ENCODE measurements around the gene RHOXF2. TPM values are rescaled to one million over a fixed set of nuclear protein-coding genes. Genes with fewer than 3 reads are reported as not detected.
A peak's percentile ranks its signal among the peaks of the same experiment; 100 is the strongest.

Gene RHOXF2
- total RNA-seq, 1 experiment from 2014 or later, result not detected

DNA sequence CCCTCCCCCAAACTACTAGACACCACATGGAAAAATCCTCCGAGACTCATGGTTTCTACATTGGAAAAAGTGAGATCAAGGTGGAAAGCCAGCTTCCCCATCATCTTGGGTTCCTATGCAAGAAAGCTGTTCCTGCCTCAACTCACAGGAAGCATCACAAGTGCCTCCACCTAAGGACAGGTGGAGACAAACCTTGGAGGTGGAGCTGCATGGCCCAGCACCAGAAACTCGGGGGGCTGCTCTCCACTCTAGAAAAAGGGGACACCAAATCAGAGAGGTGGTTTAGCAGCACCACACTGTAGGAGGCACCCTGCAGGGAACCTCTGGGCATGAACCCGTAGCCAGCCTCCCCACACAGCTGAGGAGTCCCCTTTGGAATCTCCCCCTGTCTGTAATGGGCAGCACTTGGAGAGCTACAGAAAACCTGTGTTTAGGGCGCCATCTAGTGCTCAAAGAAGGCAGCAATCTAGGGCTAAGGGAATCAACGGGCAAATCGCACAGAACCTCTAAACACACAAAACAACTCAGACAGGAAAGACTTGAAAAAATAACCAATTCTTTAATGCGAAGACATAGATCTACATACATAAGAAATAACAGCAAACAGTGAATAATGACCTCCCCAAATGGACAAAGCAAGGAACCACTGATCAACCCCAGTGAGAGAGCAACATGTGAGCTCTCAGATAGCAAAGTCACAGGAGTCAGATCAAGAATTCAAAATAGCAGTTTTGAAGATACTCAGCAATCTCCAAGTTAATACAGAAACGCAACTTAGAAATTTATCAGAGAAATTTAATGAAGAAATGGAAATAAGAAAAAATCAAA, 55.2 kb downstream of the RHOXF2 start:
- Histone ChIP-seq H4K20me1 (ENCODE audit: control insufficient read depth, insufficient read depth, insufficient read length) (no peaks in the 10 kb centered on the region), H2AK5ac (ENCODE audit: insufficient read length, low read length) (no peak overlapping the region), H3K14ac (ENCODE audit: insufficient read depth, low read length) (no peak overlapping the region), H2AFZ (ENCODE audit: low read length) (no peak overlapping the region), H4K5ac (ENCODE audit: insufficient read length, low read depth, low read length) (no peak overlapping the region), H2BK12ac (ENCODE audit: insufficient read length, low read depth, low read length) (no peak overlapping the region), H3K9me3 (ENCODE audit: control insufficient read depth, low read depth, low read length) (peaks cover 17% of the 10 kb centered on the region), H3K56ac (ENCODE audit: insufficient read length, low read depth, low read length) (no peak overlapping the region), H3K9ac (ENCODE audit: extremely low read depth, insufficient read length, low read length) (no peak overlapping the region), H3K18ac (ENCODE audit: insufficient read length, low read depth, low read length) (no peak overlapping the region), H3K4ac (ENCODE audit: low read depth, low read length) (no peak overlapping the region), H2BK20ac (ENCODE audit: low read depth, low read length, poor library complexity, severe bottlenecking) (no peak overlapping the region), H3K79me1 (ENCODE audit: insufficient read depth, low read depth, low read length, poor library complexity, severe bottlenecking) (no peaks in the 10 kb centered on the region), H3T11ph (ENCODE audit: low read length) (no peak overlapping the region), H2BK5ac (ENCODE audit: insufficient read length, low read length) (no peak overlapping the region), H4K91ac (ENCODE audit: insufficient read length, low read depth, low read length) (no peak overlapping the region), H3K79me2 (ENCODE audit: insufficient read depth, low read length) (no peaks in the 10 kb centered on the region; the same call in 1 of the 2 replicates), H3K27me3 (ENCODE audit: insufficient read depth, low read length) (no peaks in the 10 kb centered on the region), H3K27ac (ENCODE audit: insufficient read length, low read depth, low read length) (no peak overlapping the region), H3K23me2 (ENCODE audit: insufficient read length, low read depth, low read length, poor library complexity, severe bottlenecking) (no peaks in the 10 kb centered on the region), H4K8ac (replicated peaks; ENCODE audit: insufficient read length, low read depth, low read length) (no peak overlapping the region), H3K23ac (ENCODE audit: insufficient read length, low read depth, low read length) (no peak overlapping the region), H3K4me2 (ENCODE audit: insufficient read depth, insufficient read length, low read length) (no peak overlapping the region), H2BK120ac (ENCODE audit: low read depth, low read length, poor library complexity, severe bottlenecking) (no peak overlapping the region), H3K4me1 (ENCODE audit: insufficient read depth, low read length) (no peaks in the 10 kb centered on the region), H2BK15ac (ENCODE audit: low read depth, low read length) (no peak overlapping the region)
- Mint-ChIP-seq H3K36me3 (ENCODE audit: insufficient read depth in 1 of 3, low read depth in 3 of 3) (peaks cover 0 to 2% (median 2%) of the 10 kb centered on the region in 3 experiments; a peak in 3 of 7 replicates), H3K4me1 (no peaks in the 10 kb centered on the region), H3K27ac (no peak overlapping the region), H3K27me3 (ENCODE audit: low read depth) (peaks cover 2% of the 10 kb centered on the region; the same call in 1 of the 2 replicates), H3K9me3 (peaks cover 64 to 81% of the 10 kb centered on the region in 2 experiments), H3K4me3 (no peak overlapping the region)
- WGBS (ENCODE audit: extremely low coverage, insufficient read length, low lambda C conversion rate), result no CpG with 5 or more reads among the region's 8 CpGs
- TF ChIP-seq, protein P1, sequence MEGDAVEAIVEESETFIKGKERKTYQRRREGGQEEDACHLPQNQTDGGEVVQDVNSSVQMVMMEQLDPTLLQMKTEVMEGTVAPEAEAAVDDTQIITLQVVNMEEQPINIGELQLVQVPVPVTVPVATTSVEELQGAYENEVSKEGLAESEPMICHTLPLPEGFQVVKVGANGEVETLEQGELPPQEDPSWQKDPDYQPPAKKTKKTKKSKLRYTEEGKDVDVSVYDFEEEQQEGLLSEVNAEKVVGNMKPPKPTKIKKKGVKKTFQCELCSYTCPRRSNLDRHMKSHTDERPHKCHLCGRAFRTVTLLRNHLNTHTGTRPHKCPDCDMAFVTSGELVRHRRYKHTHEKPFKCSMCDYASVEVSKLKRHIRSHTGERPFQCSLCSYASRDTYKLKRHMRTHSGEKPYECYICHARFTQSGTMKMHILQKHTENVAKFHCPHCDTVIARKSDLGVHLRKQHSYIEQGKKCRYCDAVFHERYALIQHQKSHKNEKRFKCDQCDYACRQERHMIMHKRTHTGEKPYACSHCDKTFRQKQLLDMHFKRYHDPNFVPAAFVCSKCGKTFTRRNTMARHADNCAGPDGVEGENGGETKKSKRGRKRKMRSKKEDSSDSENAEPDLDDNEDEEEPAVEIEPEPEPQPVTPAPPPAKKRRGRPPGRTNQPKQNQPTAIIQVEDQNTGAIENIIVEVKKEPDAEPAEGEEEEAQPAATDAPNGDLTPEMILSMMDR (conservative IDR thresholded peaks at IDR 0.05), result peak; percentile 76
- DNase-seq, result peak; percentile 69

Other genes starting within 250 kb of the RHOXF2 start
- gene NKAP, start 214.9 kb upstream of the RHOXF2 start, total RNA-seq (2021), result 7.3 and 7.5 TPM in 2 replicates
- gene RHOXF2B, start 80.9 kb upstream of the RHOXF2 start, total RNA-seq (2021), result not detected in 2 replicates
- gene RHOXF1, start 42.7 kb upstream of the RHOXF2 start, total RNA-seq (2021), result not detected in 2 replicates
- gene ZBTB33, start 92.2 kb downstream of the RHOXF2 start, total RNA-seq (2021), result 18.1 and 18.7 TPM in 2 replicates
- gene TMEM255A, start 152.8 kb downstream of the RHOXF2 start, total RNA-seq (2021), result 0.20 and 0.77 TPM in 2 replicates
- not detected in 2 replicates for gene ATP1B4, start 203.5 kb downstream of the RHOXF2 start, total RNA-seq (2021)

Data from H9 (cell line).